IMR-90 (cell line): Measurements from ENCODE around the gene ESR1. TPM values are rescaled to one million over a fixed set of nuclear protein-coding genes. Genes with fewer than 3 reads are reported as not detected.

ENCODE experiments used
- ATAC-seq: fragments of 200-7000 bp; cut with Tn5 transposase; 2 replicates; pipeline ENCODE4 v1.9.1; 2020; ENCODE audit warnings: low read depth, mild to moderate bottlenecking, moderate library complexity
- BruUV-seq: library from RNA; stranded (reverse); fragments of 400-500 nt; replicated peaks from 2 replicates; lab custom pipeline; 2021; lab: Mats Ljungman, UMichigan
- CTCF ChIA-PET: fragments of 300-600 bp; formaldehyde crosslinking; extraction: SDS; loops from one replicate; lab custom pipeline; 2021; ENCODE audit warnings: antibody characterized with exemption; lab: Yijun Ruan, JAX
- POLR2A ChIA-PET: fragments of 300-600 bp; sonication (Branson Sonifier 250); formaldehyde crosslinking; loops from one replicate; lab custom pipeline; 2022; ENCODE audit warnings: antibody characterized with exemption; ENCODE audit not compliant: unreplicated experiment; lab: Charles Lee
- DNase-seq: peaks from one replicate; pipeline ENCODE4 v3.0.0; 2013
- H2AFZ ChIP-seq: replicated peaks from 2 replicates; pipeline ENCODE3; 2013; ENCODE audit warnings: low read length, mild to moderate bottlenecking; ENCODE audit not compliant: poor library complexity
- H2AK5ac ChIP-seq: 2 replicates; pipeline ENCODE4 v1.6.1; 2013; ENCODE audit warnings: low read depth, low read length, inconsistent platforms
- H2AK9ac ChIP-seq: replicated peaks from 2 replicates; pipeline ENCODE3; 2013; ENCODE audit warnings: mild to moderate bottlenecking, low read depth, low read length, moderate library complexity; ENCODE audit not compliant: poor library complexity
- H2BK120ac ChIP-seq: 2 replicates; pipeline ENCODE4 v1.6.1; 2013; ENCODE audit warnings: low read depth, low read length, inconsistent platforms
- H2BK15ac ChIP-seq: 3 replicates; pipeline ENCODE4 v1.6.1; 2013; ENCODE audit warnings: low read depth, low read length, inconsistent platforms
- H2BK20ac ChIP-seq: 2 replicates; pipeline ENCODE4 v1.6.1; 2013; ENCODE audit warnings: low read depth, mild to moderate bottlenecking, inconsistent platforms, low read length, moderate library complexity
- H2BK5ac ChIP-seq: 2 replicates; pipeline ENCODE4 v1.6.1; 2013; ENCODE audit warnings: mild to moderate bottlenecking, low read depth, low read length, inconsistent platforms; ENCODE audit not compliant: poor library complexity, severe bottlenecking
- H3K14ac ChIP-seq: replicated peaks from 2 replicates; pipeline ENCODE4 v1.6.1; 2013; ENCODE audit warnings: low read depth, low read length, inconsistent platforms
- H3K18ac ChIP-seq: 2 replicates; pipeline ENCODE4 v1.6.1; 2013; ENCODE audit warnings: low read depth, low read length, control low read depth
- H3K23ac ChIP-seq: 2 replicates; pipeline ENCODE4 v1.6.1; 2013; ENCODE audit warnings: low read depth, low read length, inconsistent platforms
- H3K27ac ChIP-seq: 2 replicates; pipeline ENCODE4 v1.5.1; 2013; ENCODE audit warnings: mild to moderate bottlenecking, control low read depth, low read length; ENCODE audit not compliant: insufficient read depth
- H3K27me3 ChIP-seq: 2 replicates; pipeline ENCODE4 v1.6.1; 2013; ENCODE audit warnings: low read length; ENCODE audit not compliant: control insufficient read depth, insufficient read depth
- H3K36me3 ChIP-seq: 2 replicates; pipeline ENCODE4 v1.6.1; 2013; ENCODE audit warnings: low read length, mixed read lengths; ENCODE audit not compliant: control insufficient read depth, insufficient read depth
- H3K4ac ChIP-seq: 2 replicates; pipeline ENCODE4 v1.6.1; 2013; ENCODE audit warnings: low read depth, low read length, inconsistent platforms
- H3K4me1 ChIP-seq: 2 replicates; pipeline ENCODE4 v1.6.1; 2013; ENCODE audit warnings: low read length, mixed read lengths; ENCODE audit not compliant: control insufficient read depth, insufficient read depth
- H3K4me2 ChIP-seq: 2 replicates; pipeline ENCODE4 v1.6.1; 2013; ENCODE audit warnings: low read depth, mild to moderate bottlenecking, control low read depth, low read length, moderate library complexity
- H3K4me3 ChIP-seq: 2 replicates; pipeline ENCODE4 v1.5.1; 2013; ENCODE audit warnings: low read depth, mild to moderate bottlenecking, control low read depth, low read length, moderate library complexity; ENCODE audit not compliant: insufficient read depth
- H3K56ac ChIP-seq: 2 replicates; pipeline ENCODE4 v1.6.1; 2013; ENCODE audit warnings: low read length, inconsistent platforms; ENCODE audit not compliant: insufficient read depth; ENCODE audit errors: extremely low read depth
- H3K79me1 ChIP-seq, 2 experiments: 2 replicates each; pipeline ENCODE4 v1.6.1; 2013; ENCODE audit warnings: low read length in 2 of 2, inconsistent platforms in 1 of 2, low read depth in 1 of 2
- H3K9ac ChIP-seq: 2 replicates; pipeline ENCODE4 v1.6.1; 2013; ENCODE audit warnings: low read depth, low read length, control low read depth
- H3K9me1 ChIP-seq: 2 replicates; pipeline ENCODE4 v1.6.1; 2013; ENCODE audit warnings: low read length, inconsistent platforms; ENCODE audit not compliant: insufficient read depth
- H3K9me3 ChIP-seq: 2 replicates; pipeline ENCODE4 v1.6.1; 2013; ENCODE audit warnings: low read length; ENCODE audit not compliant: control insufficient read depth, insufficient read depth
- H4K20me1 ChIP-seq: 2 replicates; pipeline ENCODE4 v1.6.1; 2013; ENCODE audit warnings: low read length, inconsistent platforms; ENCODE audit not compliant: insufficient read depth
- H4K5ac ChIP-seq: 2 replicates; pipeline ENCODE4 v1.6.1; 2013; ENCODE audit warnings: mild to moderate bottlenecking, low read depth, low read length, control low read depth
- H4K8ac ChIP-seq, 2 experiments: 2 replicates each; pipeline ENCODE4 v1.6.1; 2013; ENCODE audit warnings: low read depth in 2 of 2, low read length in 2 of 2, control low read depth in 1 of 2, inconsistent platforms in 1 of 2
- H4K91ac ChIP-seq: 2 replicates; pipeline ENCODE4 v1.6.1; 2013; ENCODE audit warnings: low read depth, low read length, inconsistent platforms; ENCODE audit not compliant: insufficient read depth
- BHLHE40 ChIP-seq: fragments of 150-350 bp; IDR thresholded peaks from 2 replicates; pipeline ENCODE4 v1.6.1; 2016; ENCODE audit warnings: mild to moderate bottlenecking, low read depth, low read length
- CEBPB ChIP-seq: IDR thresholded peaks from 2 replicates; pipeline ENCODE4 v1.6.1; 2012; ENCODE audit warnings: low read depth, low read length, improper control_type of control experiment
- ELK1 ChIP-seq: fragments of 150-350 bp; IDR thresholded peaks from 2 replicates; pipeline ENCODE4 v1.6.1; 2016; ENCODE audit warnings: low read depth, mild to moderate bottlenecking, low read length, moderate library complexity, borderline replicate concordance
- MAFK ChIP-seq: IDR thresholded peaks from 2 replicates; pipeline ENCODE4 v1.6.1; 2012; ENCODE audit warnings: low read depth, low read length, improper control_type of control experiment
- MAZ ChIP-seq: IDR thresholded peaks from 2 replicates; pipeline ENCODE4 v1.6.1; 2012; ENCODE audit warnings: low read depth, mild to moderate bottlenecking, low read length, improper control_type of control experiment, moderate library complexity, borderline replicate concordance
- MXI1 ChIP-seq: IDR thresholded peaks from 2 replicates; pipeline ENCODE4 v1.6.1; 2012; ENCODE audit warnings: low read depth, mild to moderate bottlenecking, low read length, moderate library complexity, borderline replicate concordance
- NFE2L2 ChIP-seq: fragments of 150-350 bp; IDR thresholded peaks from 2 replicates; pipeline ENCODE4 v1.6.1; 2016; ENCODE audit warnings: low read depth, mild to moderate bottlenecking, low read length
- POLR2A ChIP-seq: IDR thresholded peaks from 2 replicates; pipeline ENCODE4 v1.6.1; 2012; ENCODE audit warnings: mild to moderate bottlenecking, low read depth, low read length
- RAD21 ChIP-seq: IDR thresholded peaks from 2 replicates; pipeline ENCODE4 v1.6.1; 2012; ENCODE audit warnings: low read length, improper control_type of control experiment
- RCOR1 ChIP-seq: IDR thresholded peaks from 2 replicates; pipeline ENCODE4 v1.6.1; 2012; ENCODE audit warnings: mild to moderate bottlenecking, low read length, improper control_type of control experiment; ENCODE audit not compliant: insufficient replicate concordance
- RFX5 ChIP-seq: IDR thresholded peaks from 2 replicates; pipeline ENCODE4 v1.8.0; 2012; ENCODE audit warnings: low read depth, mild to moderate bottlenecking, low read length, moderate library complexity
- SMC3 ChIP-seq: fragments of 150-350 bp; IDR thresholded peaks from 2 replicates; pipeline ENCODE4 v1.6.1; 2016; ENCODE audit warnings: low read depth, mild to moderate bottlenecking, antibody characterized with exemption, low read length, moderate library complexity
- WGBS, 2 experiments: methylation state at CpG; one replicate each; pipeline versions ENCODE4 v1.1.5 to v1.1.7; 2013; ENCODE audit warnings: missing lambda C conversion rate in 2 of 2; ENCODE audit not compliant: insufficient read length in 1 of 2; ENCODE audit errors: extremely low coverage in 2 of 2; 5-methylcytosine and 5-hydroxymethylcytosine counted together
- dilution Hi-C: fragments of 300-500 bp; cut with HindIII; formaldehyde crosslinking; loops from one replicate; pipeline ENCODE4 v1.14.3; 2018; ENCODE audit warnings: low sequenced_read_pairs; ENCODE audit not compliant: unreplicated experiment
- in situ Hi-C: fragments of 300-500 bp; cut with MboI; formaldehyde crosslinking; loops from 3 replicates; pipeline ENCODE4 v1.14.3; 2019; ENCODE audit warnings: low sequenced_read_pairs, inconsistent platforms, mixed read lengths
- intact Hi-C: fragments of 100-400 bp; cut with micrococcal nuclease; formaldehyde crosslinking; loops from 2 replicates; pipeline ENCODE4 v1.10.0; 2022
- polyA plus RNA-seq, 3 experiments: library from polyadenylated mRNA; depleted of rRNA; stranded (reverse); fragments of >200 nt; gene quantifications; 2 replicates each; pipeline ENCODE4 v1.2.3, GENCODE V29; 2012; ENCODE audit warnings: low replicate concordance in 1 of 3
- total RNA-seq: library from RNA; depleted of rRNA; stranded (reverse); fragments of >200 nt; gene quantifications from 2 replicates; pipeline ENCODE4 v1.2.3, GENCODE V29; 2012

The ESR1 gene
- total and polyA plus RNA-seq, 2 of the 4 experiments (the other 2 are of a cell fraction): not detected

- Histone ChIP-seq H2BK15ac (no peak overlapping the region), H3K9me3 (peaks cover 18% of the 10 kb centered on the region; the same call in 1 of the 2 replicates), H2AFZ (no peak overlapping the region), H2BK5ac (no peak overlapping the region), H3K4me2 (no peak overlapping the region), H4K5ac (no peak overlapping the region), H3K9ac (no peak overlapping the region), H2AK5ac (no peak overlapping the region), H3K18ac (no peak overlapping the region), H2AK9ac (no peak overlapping the region), H3K36me3 (no peaks in the 10 kb centered on the region), H3K27me3 (no peaks in the 10 kb centered on the region), H3K79me1 (no peaks in the 10 kb centered on the region), H3K14ac (no peak overlapping the region), H3K9me1 (no peaks in the 10 kb centered on the region), H3K27ac (no peak overlapping the region), H4K91ac (no peak overlapping the region), H4K8ac (no peak overlapping the region), H3K4me1 (no peaks in the 10 kb centered on the region), H3K56ac (no peak overlapping the region), H4K20me1 (no peaks in the 10 kb centered on the region), H3K23ac (no peak overlapping the region), H2BK120ac (no peak overlapping the region), H2BK20ac (no peak overlapping the region), H3K4ac (no peak overlapping the region), H3K4me3 (no peak overlapping the region)
- intact Hi-C loops (no loop called here), dilution Hi-C loops (no loop called here), in situ Hi-C loops (no loop called here)
- ChIA-PET CTCF (no interaction called here), POLR2A (no interaction called here)
- ATAC-seq: no peak
- DNase-seq: no peak
- no CpG with 5 or more reads among the region's 4 CpGs for WGBS, 2 experiments
- no TSS peak for BruUV-seq
- no peak for TF ChIP-seq MAFK
- no peak for TF ChIP-seq CEBPB
- no peak for TF ChIP-seq RAD21
- no peak for TF ChIP-seq SMC3
- TF ChIP-seq MAZ: no peak
- no peak for TF ChIP-seq BHLHE40
- TF ChIP-seq ELK1: no peak
- TF ChIP-seq RFX5: no peak
- TF ChIP-seq MXI1: no peak
- no peak for TF ChIP-seq POLR2A
- no peak for TF ChIP-seq NFE2L2
- no peak for TF ChIP-seq RCOR1
Measured at GRCh38 chr6:151904631-151905030, 97.1 kb downstream of the ESR1 start.
